Measurements from ENCODE around the gene WNK1.
"Not testable (repeated sequence)": the region's sequence is repeated elsewhere in the genome, so short reads cannot be mapped to it uniquely, and the experiment has no call there.

WNK1 gene

DNA sequence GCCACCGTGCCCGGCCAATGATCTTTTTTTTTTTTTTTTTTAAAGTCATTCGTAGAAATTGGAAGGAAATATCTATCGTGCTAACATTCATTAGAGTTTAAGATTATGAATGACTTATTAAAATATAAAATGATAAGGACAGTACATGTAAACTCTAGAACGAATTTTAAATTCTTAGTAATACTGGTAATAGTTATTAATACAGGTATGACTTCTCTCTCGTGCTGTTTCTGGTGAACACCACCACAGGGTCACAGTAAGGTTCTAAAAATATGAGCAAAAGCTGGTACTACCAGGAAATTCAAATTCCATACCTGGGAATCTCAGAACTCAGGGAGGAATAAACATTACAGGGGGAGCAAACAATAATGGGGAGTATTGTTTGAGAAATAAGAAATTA, 26.2 kb downstream of the WNK1 start:
- Histone ChIP-seq H3K4me1 (ENCODE audit: control insufficient read depth in 2 of 2, insufficient read depth in 2 of 2, low read length in 2 of 2) (peaks cover 0 to 4% of the 10 kb centered on the region in 2 donors), H3K36me3 (ENCODE audit: control insufficient read depth in 2 of 2, insufficient read depth in 2 of 2, low read length in 2 of 2) (no peaks in the 10 kb centered on the region), H3K27ac (ENCODE audit: low read depth in 2 of 2, low read length in 2 of 2) (no peak overlapping the region), H3K27me3 (ENCODE audit: control insufficient read depth in 2 of 2, insufficient read depth in 2 of 2, low read length in 2 of 2) (no peaks in the 10 kb centered on the region), H3K9ac (ENCODE audit: low read depth in 1 of 2, low read length in 2 of 2) (no peak overlapping the region), H3K9me3 (ENCODE audit: control insufficient read depth in 2 of 2, low read length in 2 of 2) (no peaks in the 10 kb centered on the region), H3K4me3 (ENCODE audit: low read length in 2 of 2) (no peak overlapping the region)

DNA sequence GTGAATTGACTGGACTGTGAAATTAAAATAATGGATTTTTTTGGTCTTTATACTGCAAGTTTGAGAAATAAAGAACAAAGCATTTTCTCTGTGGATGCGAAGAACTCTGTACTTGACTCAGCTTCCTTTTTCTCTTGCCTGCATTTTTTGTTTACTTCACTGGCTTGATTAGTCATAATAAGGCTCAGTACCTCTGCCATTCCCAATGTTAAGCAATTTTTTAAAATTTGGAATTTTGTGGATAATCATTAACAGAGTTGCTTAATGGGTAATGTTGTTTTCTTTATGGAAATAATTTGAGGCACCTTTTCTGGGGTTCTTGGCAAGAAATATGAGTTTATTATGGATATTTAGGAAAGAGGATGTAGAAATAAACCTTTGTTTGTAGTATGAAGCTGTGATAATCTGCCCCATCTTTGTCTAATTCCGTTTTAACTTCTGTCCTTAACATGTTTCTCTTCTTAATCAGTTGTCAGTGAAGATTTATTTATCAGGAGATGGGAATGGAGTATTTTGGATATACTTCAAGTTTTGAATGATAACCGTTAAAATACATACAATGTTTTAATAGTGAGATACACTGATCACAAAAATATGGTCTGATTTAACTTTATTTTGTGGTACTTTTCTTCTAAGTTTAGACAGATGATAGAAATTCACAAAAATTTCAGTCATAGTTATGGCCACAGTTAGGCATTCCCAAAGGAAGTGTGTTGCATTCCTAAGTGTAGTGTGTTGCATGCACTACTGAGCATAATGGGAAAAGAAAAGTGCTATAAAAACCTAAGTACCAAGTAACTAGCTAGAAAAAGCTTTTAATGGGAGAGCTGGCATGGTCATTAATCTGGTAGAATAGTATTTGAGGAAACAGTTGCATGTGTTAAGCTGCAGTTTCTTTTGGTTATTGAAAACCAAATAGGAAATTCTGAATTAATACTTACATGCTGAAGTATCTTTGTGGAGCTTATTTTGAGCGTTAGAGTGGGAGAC, 27.7 kb downstream of the WNK1 start:
- Histone ChIP-seq H3K9me3 (ENCODE audit: control insufficient read depth in 2 of 2, low read length in 2 of 2) (no peaks in the 10 kb centered on the region), H3K9ac (ENCODE audit: low read depth in 1 of 2, low read length in 2 of 2) (no peak overlapping the region), H3K4me3 (ENCODE audit: low read length in 2 of 2) (no peak overlapping the region), H3K27ac (ENCODE audit: low read depth in 2 of 2, low read length in 2 of 2) (no peak overlapping the region), H3K36me3 (ENCODE audit: control insufficient read depth in 2 of 2, insufficient read depth in 2 of 2, low read length in 2 of 2) (no peaks in the 10 kb centered on the region), H3K27me3 (ENCODE audit: control insufficient read depth in 2 of 2, insufficient read depth in 2 of 2, low read length in 2 of 2) (no peaks in the 10 kb centered on the region), H3K4me1 (ENCODE audit: control insufficient read depth in 2 of 2, insufficient read depth in 2 of 2, low read length in 2 of 2) (peaks cover 0 to 4% of the 10 kb centered on the region in 2 donors)

DNA sequence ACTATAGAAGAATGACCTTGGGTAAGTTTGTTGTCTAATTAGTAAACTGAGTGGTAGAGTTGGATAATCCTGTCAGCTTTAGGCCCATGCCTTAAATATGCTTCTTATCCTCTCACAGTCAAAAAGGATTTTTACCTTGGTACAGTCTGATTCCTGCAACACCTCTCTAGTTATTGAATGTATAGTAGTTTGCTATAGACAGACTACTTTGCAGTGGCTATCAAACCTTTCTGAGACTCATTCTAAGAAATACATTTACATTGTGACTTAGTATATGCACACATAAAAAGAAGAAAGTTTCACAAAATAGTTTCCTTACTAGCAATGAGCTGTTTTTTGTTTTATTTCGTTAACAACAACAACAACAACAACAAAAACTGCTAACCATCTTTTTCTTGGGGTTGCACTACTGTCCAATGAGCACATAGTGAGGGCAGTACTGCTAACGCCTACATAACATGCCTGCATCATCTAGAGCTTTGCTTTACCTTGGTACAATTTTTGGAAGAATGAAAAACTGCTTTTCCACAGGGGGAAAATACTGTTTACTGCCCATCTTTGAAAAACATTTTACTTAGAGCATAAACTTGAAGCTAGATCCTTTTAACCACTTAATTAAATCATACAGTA, 28.5 kb downstream of the WNK1 start:
- no peak overlapping the region for H3K27ac ChIP-seq (ENCODE audit: low read depth in 2 of 2, low read length in 2 of 2)
- H3K4me3 ChIP-seq (ENCODE audit: low read length in 2 of 2), result no peak overlapping the region
- H3K9me3 ChIP-seq (ENCODE audit: control insufficient read depth in 2 of 2, low read length in 2 of 2), result no peaks in the 10 kb centered on the region
- no peak overlapping the region for H3K9ac ChIP-seq (ENCODE audit: low read depth in 1 of 2, low read length in 2 of 2)
- H3K4me1 ChIP-seq (ENCODE audit: control insufficient read depth in 2 of 2, insufficient read depth in 2 of 2, low read length in 2 of 2), result peaks cover 0 to 4% of the 10 kb centered on the region in 2 donors
- H3K36me3 ChIP-seq (ENCODE audit: control insufficient read depth in 2 of 2, insufficient read depth in 2 of 2, low read length in 2 of 2), result no peaks in the 10 kb centered on the region
- H3K27me3 ChIP-seq (ENCODE audit: control insufficient read depth in 2 of 2, insufficient read depth in 2 of 2, low read length in 2 of 2), result no peaks in the 10 kb centered on the region

DNA sequence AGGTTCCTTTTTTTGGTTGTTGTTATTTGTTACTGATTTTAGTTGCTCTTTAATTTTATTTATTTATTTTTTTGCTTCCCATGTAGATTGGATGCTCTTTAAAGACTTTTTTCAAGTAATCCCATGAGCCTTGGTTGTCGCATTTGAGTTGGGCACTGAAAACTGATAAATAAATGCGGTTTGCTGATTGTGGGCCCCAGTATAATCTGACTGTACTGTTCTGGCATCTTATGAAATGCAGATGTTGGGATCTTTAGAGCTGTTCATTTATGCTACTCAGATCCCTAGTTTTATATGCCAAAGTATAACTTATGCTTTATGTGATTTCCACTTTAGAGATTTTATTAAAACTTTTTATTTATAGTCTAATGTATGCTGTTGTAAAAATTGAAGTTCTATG, 33.3 kb downstream of the WNK1 start:
- Histone ChIP-seq H3K9ac (ENCODE audit: low read depth in 1 of 2, low read length in 2 of 2) (no peak overlapping the region), H3K36me3 (ENCODE audit: control insufficient read depth in 2 of 2, insufficient read depth in 2 of 2, low read length in 2 of 2) (no peaks in the 10 kb centered on the region), H3K9me3 (ENCODE audit: control insufficient read depth in 2 of 2, low read length in 2 of 2) (no peaks in the 10 kb centered on the region), H3K27me3 (ENCODE audit: control insufficient read depth in 2 of 2, insufficient read depth in 2 of 2, low read length in 2 of 2) (no peaks in the 10 kb centered on the region), H3K27ac (ENCODE audit: low read depth in 2 of 2, low read length in 2 of 2) (no peak overlapping the region), H3K4me3 (ENCODE audit: low read length in 2 of 2) (no peak overlapping the region), H3K4me1 (ENCODE audit: control insufficient read depth in 2 of 2, insufficient read depth in 2 of 2, low read length in 2 of 2) (peaks cover 0 to 4% of the 10 kb centered on the region in 2 donors)

DNA sequence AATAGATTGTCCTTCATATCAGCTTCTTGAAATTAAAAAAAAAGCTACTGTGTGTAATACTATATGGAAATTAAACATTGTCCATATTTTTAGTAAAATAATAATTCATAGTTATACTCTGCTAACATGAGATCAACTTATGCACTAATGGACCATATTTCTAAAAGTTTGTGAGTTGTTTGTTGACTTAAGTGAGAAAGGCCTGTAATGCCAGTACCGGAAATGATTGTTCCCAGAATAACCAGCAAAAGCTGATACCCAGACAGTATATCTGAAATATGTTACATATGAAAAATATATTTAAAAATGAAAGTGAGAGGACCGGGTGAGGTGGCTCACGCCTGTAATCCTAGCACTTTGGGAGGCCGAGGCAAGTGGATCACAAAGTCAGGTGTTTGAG, 35.9 kb downstream of the WNK1 start:
- no peaks in the 10 kb centered on the region for H3K4me1 ChIP-seq (ENCODE audit: control insufficient read depth in 2 of 2, insufficient read depth in 2 of 2, low read length in 2 of 2)

DNA sequence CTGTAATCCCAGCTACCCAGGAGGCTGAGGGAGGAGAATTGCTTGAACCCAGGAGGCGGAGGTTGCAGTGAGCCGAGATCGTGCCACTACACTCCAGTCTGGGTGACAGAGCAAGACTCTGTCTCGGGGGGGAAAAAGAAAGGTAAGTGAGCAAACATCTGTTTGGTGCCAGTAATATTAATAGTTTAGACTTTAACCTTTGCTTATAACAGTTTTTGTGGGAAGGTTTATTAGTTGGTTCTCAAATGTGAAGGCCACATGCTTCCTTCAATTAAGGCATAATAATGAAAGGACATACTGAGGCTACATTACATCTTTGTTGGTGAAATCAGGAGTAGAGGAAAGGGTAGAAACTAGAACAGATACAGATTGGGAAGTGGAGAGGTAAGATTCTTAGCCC, 36.4 kb downstream of the WNK1 start:
- not testable (repeated sequence) for H3K27ac ChIP-seq (ENCODE audit: low read depth in 2 of 2, low read length in 2 of 2); H3K27me3 ChIP-seq (ENCODE audit: control insufficient read depth in 2 of 2, insufficient read depth in 2 of 2, low read length in 2 of 2); H3K9ac ChIP-seq (ENCODE audit: low read depth in 1 of 2, low read length in 2 of 2); H3K4me1 ChIP-seq (ENCODE audit: control insufficient read depth in 2 of 2, insufficient read depth in 2 of 2, low read length in 2 of 2); H3K36me3 ChIP-seq (ENCODE audit: control insufficient read depth in 2 of 2, insufficient read depth in 2 of 2, low read length in 2 of 2); H3K9me3 ChIP-seq (ENCODE audit: control insufficient read depth in 2 of 2, low read length in 2 of 2); H3K4me3 ChIP-seq (ENCODE audit: low read length in 2 of 2)

More for the DNA sequence above, 35.9 kb downstream of the WNK1 start:
- Histone ChIP-seq H3K27ac (ENCODE audit: low read depth in 2 of 2, low read length in 2 of 2) (no peak overlapping the region), H3K4me3 (ENCODE audit: low read length in 2 of 2) (no peak overlapping the region), H3K27me3 (ENCODE audit: control insufficient read depth in 2 of 2, insufficient read depth in 2 of 2, low read length in 2 of 2) (no peaks in the 10 kb centered on the region), H3K9me3 (ENCODE audit: control insufficient read depth in 2 of 2, low read length in 2 of 2) (no peaks in the 10 kb centered on the region), H3K9ac (ENCODE audit: low read depth in 1 of 2, low read length in 2 of 2) (no peak overlapping the region), H3K36me3 (ENCODE audit: control insufficient read depth in 2 of 2, insufficient read depth in 2 of 2, low read length in 2 of 2) (no peaks in the 10 kb centered on the region)

DNA sequence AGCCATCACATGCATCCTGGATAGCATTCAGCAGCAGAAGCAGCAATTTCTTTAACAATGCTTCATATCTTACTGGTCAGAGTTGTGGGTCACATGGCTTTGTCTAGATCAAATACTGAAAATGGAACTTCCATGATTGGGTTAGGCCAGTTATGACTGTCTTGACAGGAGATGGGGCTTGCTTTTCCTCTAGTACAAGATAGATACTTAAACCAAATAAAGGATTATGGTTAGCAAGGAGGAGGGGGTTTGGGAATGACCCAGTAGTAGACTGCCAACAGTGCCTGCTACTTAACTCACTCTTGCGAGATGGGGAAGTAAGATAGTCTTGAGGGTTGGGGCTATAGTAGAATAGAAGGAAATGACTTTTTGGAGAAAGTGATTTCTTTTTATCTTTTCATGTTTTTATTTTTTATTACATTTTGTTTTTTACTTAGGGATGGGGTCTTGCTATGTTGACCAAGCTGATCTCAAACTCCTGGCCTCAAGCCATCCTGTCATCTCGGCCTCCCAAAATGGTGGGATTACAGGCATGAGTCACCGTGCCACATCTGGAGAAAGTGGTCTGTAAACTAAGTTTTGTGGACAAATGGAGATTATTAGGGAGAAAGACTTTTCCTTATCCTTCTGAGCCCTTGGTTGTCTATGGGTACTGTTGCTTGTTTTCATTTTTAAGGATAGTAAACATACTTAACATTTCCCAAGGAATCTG, 37.6 kb downstream of the WNK1 start:
- H3K36me3 ChIP-seq (ENCODE audit: control insufficient read depth in 2 of 2, insufficient read depth in 2 of 2, low read length in 2 of 2), result no peaks in the 10 kb centered on the region
- H3K27me3 ChIP-seq (ENCODE audit: control insufficient read depth in 2 of 2, insufficient read depth in 2 of 2, low read length in 2 of 2), result no peaks in the 10 kb centered on the region
- H3K9ac ChIP-seq (ENCODE audit: low read depth in 1 of 2, low read length in 2 of 2), result no peak overlapping the region
- H3K4me1 ChIP-seq (ENCODE audit: control insufficient read depth in 2 of 2, insufficient read depth in 2 of 2, low read length in 2 of 2), result no peaks in the 10 kb centered on the region
- no peak overlapping the region for H3K27ac ChIP-seq (ENCODE audit: low read depth in 2 of 2, low read length in 2 of 2)
- no peaks in the 10 kb centered on the region for H3K9me3 ChIP-seq (ENCODE audit: control insufficient read depth in 2 of 2, low read length in 2 of 2)
- no peak overlapping the region for H3K4me3 ChIP-seq (ENCODE audit: low read length in 2 of 2)

DNA sequence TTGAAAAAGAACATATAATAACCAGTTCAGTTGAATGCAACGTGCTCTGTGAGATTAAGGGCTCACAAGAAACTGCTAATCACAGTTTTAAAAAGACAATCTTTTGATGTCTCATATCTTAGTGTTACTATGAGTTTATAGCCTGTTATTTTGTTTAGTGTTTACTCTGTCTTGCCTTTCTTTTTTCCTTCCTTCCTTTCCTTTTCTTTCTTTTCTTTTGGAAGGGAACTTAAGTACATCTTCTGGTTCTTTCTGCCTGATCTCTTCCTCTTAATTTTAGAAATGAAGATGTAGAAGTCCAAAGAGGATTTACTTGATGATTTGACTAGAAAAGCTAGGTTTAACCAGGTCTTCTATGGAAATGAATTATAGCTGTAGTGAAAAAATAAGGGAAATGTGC, 38.2 kb downstream of the WNK1 start:
- Histone ChIP-seq H3K9me3 (ENCODE audit: control insufficient read depth in 2 of 2, low read length in 2 of 2) (no peaks in the 10 kb centered on the region), H3K4me3 (ENCODE audit: low read length in 2 of 2) (no peak overlapping the region), H3K9ac (ENCODE audit: low read depth in 1 of 2, low read length in 2 of 2) (no peak overlapping the region), H3K36me3 (ENCODE audit: control insufficient read depth in 2 of 2, insufficient read depth in 2 of 2, low read length in 2 of 2) (no peaks in the 10 kb centered on the region), H3K27me3 (ENCODE audit: control insufficient read depth in 2 of 2, insufficient read depth in 2 of 2, low read length in 2 of 2) (no peaks in the 10 kb centered on the region), H3K4me1 (ENCODE audit: control insufficient read depth in 2 of 2, insufficient read depth in 2 of 2, low read length in 2 of 2) (no peaks in the 10 kb centered on the region), H3K27ac (ENCODE audit: low read depth in 2 of 2, low read length in 2 of 2) (no peak overlapping the region)

DNA sequence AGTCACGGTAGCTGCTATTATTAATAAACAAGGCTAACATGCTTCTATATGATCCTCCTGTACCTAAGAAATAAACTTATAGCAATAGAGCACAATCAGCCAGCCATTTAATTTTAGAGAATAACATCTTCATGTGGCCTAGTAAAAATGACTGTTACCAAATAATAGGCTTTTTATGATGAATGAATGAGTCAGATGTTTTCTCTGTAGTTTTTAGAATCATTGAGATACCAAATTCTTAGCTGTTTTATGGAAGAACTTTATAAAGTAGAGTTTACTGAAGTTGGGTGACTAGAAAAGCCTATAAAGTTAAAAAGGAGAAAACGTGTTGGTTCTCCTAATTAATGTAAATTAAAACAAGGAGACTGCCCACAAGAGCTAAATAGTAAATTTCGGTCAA, 40.7 kb downstream of the WNK1 start:
- H3K4me1 ChIP-seq (ENCODE audit: control insufficient read depth in 2 of 2, insufficient read depth in 2 of 2, low read length in 2 of 2), result no peaks in the 10 kb centered on the region
- no peaks in the 10 kb centered on the region for H3K9me3 ChIP-seq (ENCODE audit: control insufficient read depth in 2 of 2, low read length in 2 of 2)
- H3K27ac ChIP-seq (ENCODE audit: low read depth in 2 of 2, low read length in 2 of 2), result no peak overlapping the region
- H3K9ac ChIP-seq (ENCODE audit: low read depth in 1 of 2, low read length in 2 of 2), result no peak overlapping the region
- no peak overlapping the region for H3K4me3 ChIP-seq (ENCODE audit: low read length in 2 of 2)
- no peaks in the 10 kb centered on the region for H3K36me3 ChIP-seq (ENCODE audit: control insufficient read depth in 2 of 2, insufficient read depth in 2 of 2, low read length in 2 of 2)
- H3K27me3 ChIP-seq (ENCODE audit: control insufficient read depth in 2 of 2, insufficient read depth in 2 of 2, low read length in 2 of 2), result no peaks in the 10 kb centered on the region

DNA sequence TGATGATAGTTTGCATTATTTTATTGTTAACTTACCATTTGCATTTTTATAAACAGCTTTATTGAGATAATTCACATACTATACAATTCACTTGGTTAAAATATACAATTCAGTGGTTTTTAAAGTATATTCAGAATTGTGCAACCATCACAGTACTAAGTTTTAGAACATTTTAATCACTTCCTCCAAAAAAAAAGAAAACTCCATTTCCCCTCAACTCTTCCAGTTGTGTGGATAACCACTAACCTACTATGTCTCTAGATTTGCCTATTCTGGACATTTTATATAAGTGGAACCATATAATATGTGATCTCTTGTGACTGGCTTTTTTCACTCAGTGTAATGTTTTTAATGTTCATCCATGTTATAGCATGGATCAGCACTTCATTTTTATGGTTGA, 41.3 kb downstream of the WNK1 start:
- Histone ChIP-seq H3K9me3 (ENCODE audit: control insufficient read depth in 2 of 2, low read length in 2 of 2) (no peaks in the 10 kb centered on the region), H3K4me1 (ENCODE audit: control insufficient read depth in 2 of 2, insufficient read depth in 2 of 2, low read length in 2 of 2) (no peaks in the 10 kb centered on the region), H3K27me3 (ENCODE audit: control insufficient read depth in 2 of 2, insufficient read depth in 2 of 2, low read length in 2 of 2) (no peaks in the 10 kb centered on the region), H3K36me3 (ENCODE audit: control insufficient read depth in 2 of 2, insufficient read depth in 2 of 2, low read length in 2 of 2) (no peaks in the 10 kb centered on the region), H3K4me3 (ENCODE audit: low read length in 2 of 2) (no peak overlapping the region), H3K27ac (ENCODE audit: low read depth in 2 of 2, low read length in 2 of 2) (no peak overlapping the region), H3K9ac (ENCODE audit: low read depth in 1 of 2, low read length in 2 of 2) (no peak overlapping the region)
